ENCODE data around the gene NBL1.

NBL1 gene

DNA sequence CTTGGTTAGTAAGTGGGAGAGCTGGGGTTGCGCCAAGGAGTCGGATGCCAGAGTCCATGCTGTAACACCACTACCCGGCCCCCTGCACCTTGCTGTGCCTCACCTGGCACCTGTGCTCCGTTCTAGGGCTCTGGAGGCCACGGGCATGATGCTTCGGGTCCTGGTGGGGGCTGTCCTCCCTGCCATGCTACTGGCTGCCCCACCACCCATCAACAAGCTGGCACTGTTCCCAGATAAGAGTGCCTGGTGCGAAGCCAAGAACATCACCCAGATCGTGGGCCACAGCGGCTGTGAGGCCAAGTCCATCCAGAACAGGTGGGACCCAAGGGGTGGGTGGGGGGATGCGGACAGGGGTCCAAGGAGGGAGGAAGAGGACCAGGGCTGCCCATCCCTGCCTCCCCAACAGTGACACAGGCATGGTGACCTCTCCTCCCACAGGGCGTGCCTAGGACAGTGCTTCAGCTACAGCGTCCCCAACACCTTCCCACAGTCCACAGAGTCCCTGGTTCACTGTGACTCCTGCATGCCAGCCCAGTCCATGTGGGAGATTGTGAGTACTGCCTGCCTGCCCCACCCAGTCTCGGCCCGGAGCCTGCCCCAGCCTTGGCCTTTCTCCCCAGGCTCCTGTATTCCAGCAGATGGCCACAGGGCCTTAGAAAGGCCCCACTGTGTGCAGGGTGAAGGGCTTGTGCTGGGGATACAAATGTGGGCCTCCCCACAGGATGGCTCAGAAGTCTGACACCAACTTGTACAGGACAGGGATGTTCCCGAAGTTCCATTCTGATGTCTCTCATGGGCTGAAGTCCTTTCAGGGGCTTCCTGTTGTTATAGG is 11.0 kb downstream of the NBL1 start:
- Histone ChIP-seq H3K36me3 (ENCODE audit: control insufficient read depth in 1 of 2, insufficient read depth in 2 of 2, low read length in 2 of 2) (no peaks in the 10 kb centered on the region), H3K9ac (ENCODE audit: low read length) (no peak overlapping the region), H2AFZ (ENCODE audit: insufficient read depth, low read length, poor library complexity) (no peak overlapping the region), H3K18ac (ENCODE audit: low read length) (no peak overlapping the region), H3K4me3 (ENCODE audit: low read depth, low read length) (no peak overlapping the region), H3K79me1 (ENCODE audit: low read length) (no peaks in the 10 kb centered on the region), H3K23ac (ENCODE audit: low read length) (no peak overlapping the region), H4K8ac (ENCODE audit: low read depth, low read length) (no peak overlapping the region), H3K4me2 (ENCODE audit: low read length) (no peak overlapping the region), H3K14ac (ENCODE audit: low read length) (no peak overlapping the region), H2BK12ac (ENCODE audit: low read length) (no peak overlapping the region), H3K27ac (ENCODE audit: low read depth, low read length) (no peak overlapping the region), H4K12ac (ENCODE audit: low read depth, low read length) (no peak overlapping the region), H3K9me3 (ENCODE audit: insufficient read depth, low read depth, low read length) (no peaks in the 10 kb centered on the region), H2AK5ac (ENCODE audit: low read length) (no peak overlapping the region), H3K79me2 (ENCODE audit: control insufficient read depth, insufficient read depth, low read length, poor library complexity) (no peaks in the 10 kb centered on the region), H3K4me1 (ENCODE audit: control insufficient read depth in 1 of 2, insufficient read depth in 2 of 2, low read length in 2 of 2) (peaks cover 3 to 7% of the 10 kb centered on the region in 2 experiments), H4K91ac (ENCODE audit: low read depth, low read length) (no peak overlapping the region), H2BK5ac (ENCODE audit: low read depth, low read length, poor library complexity) (no peak overlapping the region), H3K27me3 (ENCODE audit: insufficient read depth, low read length) (no peaks in the 10 kb centered on the region), H3K4ac (ENCODE audit: low read depth, low read length) (no peak overlapping the region), H2BK120ac (ENCODE audit: insufficient read depth, low read length, poor library complexity) (no peak overlapping the region)
- WGBS (ENCODE audit: extremely low coverage, insufficient coverage, insufficient read length) = no CpG with 5 or more reads among the region's 15 CpGs
- no peak for DNase-seq

DNA sequence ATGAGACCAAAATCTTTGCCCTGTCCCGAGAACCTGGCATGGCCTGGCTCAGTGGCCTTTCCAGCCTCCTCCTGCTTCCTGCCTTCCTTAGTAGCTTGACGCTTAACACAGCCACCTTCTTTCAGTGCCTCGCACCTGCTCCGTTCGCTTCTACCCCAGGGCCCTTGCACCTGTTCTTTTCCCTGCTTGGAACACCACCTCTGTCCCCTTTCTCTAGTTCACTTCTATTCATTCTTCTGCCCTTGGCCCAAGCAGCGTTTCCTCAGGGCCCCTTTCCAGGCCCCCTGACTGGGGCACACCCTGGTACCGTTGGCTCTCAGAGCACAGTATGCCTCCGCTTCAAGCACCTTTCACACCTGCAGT is 11.6 kb downstream of the NBL1 start:
- Histone ChIP-seq H2BK120ac (ENCODE audit: insufficient read depth, low read length, poor library complexity) (no peak overlapping the region), H3K18ac (ENCODE audit: low read length) (no peak overlapping the region), H4K12ac (ENCODE audit: low read depth, low read length) (no peak overlapping the region), H2AK5ac (ENCODE audit: low read length) (no peak overlapping the region), H3K23ac (ENCODE audit: low read length) (no peak overlapping the region), H4K8ac (ENCODE audit: low read depth, low read length) (no peak overlapping the region), H3K9ac (ENCODE audit: low read length) (no peak overlapping the region), H4K91ac (ENCODE audit: low read depth, low read length) (no peak overlapping the region), H3K27me3 (ENCODE audit: insufficient read depth, low read length) (no peaks in the 10 kb centered on the region), H3K36me3 (ENCODE audit: control insufficient read depth in 1 of 2, insufficient read depth in 2 of 2, low read length in 2 of 2) (no peaks in the 10 kb centered on the region), H3K4me1 (ENCODE audit: control insufficient read depth in 1 of 2, insufficient read depth in 2 of 2, low read length in 2 of 2) (peaks cover 3 to 7% of the 10 kb centered on the region in 2 experiments), H2BK12ac (ENCODE audit: low read length) (no peak overlapping the region), H3K4me3 (ENCODE audit: low read depth, low read length) (no peak overlapping the region), H3K9me3 (ENCODE audit: insufficient read depth, low read depth, low read length) (no peaks in the 10 kb centered on the region), H3K4ac (ENCODE audit: low read depth, low read length) (no peak overlapping the region), H3K27ac (ENCODE audit: low read depth, low read length) (no peak overlapping the region), H3K14ac (ENCODE audit: low read length) (no peak overlapping the region), H2BK5ac (ENCODE audit: low read depth, low read length, poor library complexity) (no peak overlapping the region), H3K4me2 (ENCODE audit: low read length) (no peak overlapping the region), H3K79me2 (ENCODE audit: control insufficient read depth, insufficient read depth, low read length, poor library complexity) (no peaks in the 10 kb centered on the region), H3K79me1 (ENCODE audit: low read length) (no peaks in the 10 kb centered on the region), H2AFZ (ENCODE audit: insufficient read depth, low read length, poor library complexity) (no peak overlapping the region)
- no peak for DNase-seq
- WGBS (ENCODE audit: extremely low coverage, insufficient coverage, insufficient read length) = no CpG with 5 or more reads among the region's 8 CpGs

DNA sequence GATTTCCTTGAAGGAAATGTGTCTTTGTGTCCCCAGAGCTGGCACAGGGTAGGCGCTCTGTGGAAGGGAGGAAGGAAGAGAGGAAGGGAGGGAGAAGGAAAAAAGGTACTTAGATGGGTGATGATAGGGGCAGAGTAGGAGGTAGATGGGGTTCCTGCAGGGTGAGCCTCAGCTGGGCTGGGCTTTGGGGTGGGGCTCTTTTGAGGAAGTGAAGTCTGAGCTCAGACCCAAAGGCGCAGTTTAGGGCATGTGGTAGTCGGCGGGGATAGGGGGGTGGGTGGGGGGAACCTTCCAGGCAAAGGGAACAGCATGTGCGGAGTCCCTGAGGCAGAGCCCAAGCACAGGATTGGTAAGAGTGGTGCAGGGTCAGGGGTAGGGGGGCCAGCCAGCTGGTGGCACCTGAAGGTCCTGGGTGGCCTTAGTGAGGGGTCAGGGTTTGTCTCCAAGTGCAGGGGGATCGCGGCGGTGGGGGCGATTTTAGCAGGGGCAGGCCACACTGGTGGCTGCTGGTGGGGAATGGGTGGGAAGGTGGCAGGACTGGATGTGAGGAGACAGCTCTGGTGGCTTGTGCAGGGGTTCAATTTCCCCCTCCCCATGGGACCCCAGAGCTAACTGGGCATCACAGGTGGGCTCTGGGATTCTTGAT is 12.1 kb downstream of the NBL1 start:
- Histone ChIP-seq H3K4me2 (ENCODE audit: low read length) (no peak overlapping the region), H3K79me2 (ENCODE audit: control insufficient read depth, insufficient read depth, low read length, poor library complexity) (no peaks in the 10 kb centered on the region), H3K27ac (ENCODE audit: low read depth, low read length) (no peak overlapping the region), H3K27me3 (ENCODE audit: insufficient read depth, low read length) (no peaks in the 10 kb centered on the region), H3K36me3 (ENCODE audit: control insufficient read depth in 1 of 2, insufficient read depth in 2 of 2, low read length in 2 of 2) (no peaks in the 10 kb centered on the region), H3K23ac (ENCODE audit: low read length) (no peak overlapping the region), H3K79me1 (ENCODE audit: low read length) (no peaks in the 10 kb centered on the region), H3K4me3 (ENCODE audit: low read depth, low read length) (no peak overlapping the region), H2BK12ac (ENCODE audit: low read length) (no peak overlapping the region), H4K91ac (ENCODE audit: low read depth, low read length) (no peak overlapping the region), H3K9me3 (ENCODE audit: insufficient read depth, low read depth, low read length) (no peaks in the 10 kb centered on the region), H2BK120ac (ENCODE audit: insufficient read depth, low read length, poor library complexity) (no peak overlapping the region), H4K8ac (ENCODE audit: low read depth, low read length) (no peak overlapping the region), H3K4ac (ENCODE audit: low read depth, low read length) (no peak overlapping the region), H3K4me1 (ENCODE audit: control insufficient read depth in 1 of 2, insufficient read depth in 2 of 2, low read length in 2 of 2) (peaks cover 3 to 7% of the 10 kb centered on the region in 2 experiments), H2BK5ac (ENCODE audit: low read depth, low read length, poor library complexity) (no peak overlapping the region), H2AK5ac (ENCODE audit: low read length) (no peak overlapping the region), H3K9ac (ENCODE audit: low read length) (no peak overlapping the region), H3K18ac (ENCODE audit: low read length) (no peak overlapping the region), H2AFZ (ENCODE audit: insufficient read depth, low read length, poor library complexity) (no peak overlapping the region), H3K14ac (ENCODE audit: low read length) (no peak overlapping the region), H4K12ac (ENCODE audit: low read depth, low read length) (no peak overlapping the region)
- WGBS (ENCODE audit: extremely low coverage, insufficient coverage, insufficient read length) = no CpG with 5 or more reads among the region's 9 CpGs
- DNase-seq = no peak

DNA sequence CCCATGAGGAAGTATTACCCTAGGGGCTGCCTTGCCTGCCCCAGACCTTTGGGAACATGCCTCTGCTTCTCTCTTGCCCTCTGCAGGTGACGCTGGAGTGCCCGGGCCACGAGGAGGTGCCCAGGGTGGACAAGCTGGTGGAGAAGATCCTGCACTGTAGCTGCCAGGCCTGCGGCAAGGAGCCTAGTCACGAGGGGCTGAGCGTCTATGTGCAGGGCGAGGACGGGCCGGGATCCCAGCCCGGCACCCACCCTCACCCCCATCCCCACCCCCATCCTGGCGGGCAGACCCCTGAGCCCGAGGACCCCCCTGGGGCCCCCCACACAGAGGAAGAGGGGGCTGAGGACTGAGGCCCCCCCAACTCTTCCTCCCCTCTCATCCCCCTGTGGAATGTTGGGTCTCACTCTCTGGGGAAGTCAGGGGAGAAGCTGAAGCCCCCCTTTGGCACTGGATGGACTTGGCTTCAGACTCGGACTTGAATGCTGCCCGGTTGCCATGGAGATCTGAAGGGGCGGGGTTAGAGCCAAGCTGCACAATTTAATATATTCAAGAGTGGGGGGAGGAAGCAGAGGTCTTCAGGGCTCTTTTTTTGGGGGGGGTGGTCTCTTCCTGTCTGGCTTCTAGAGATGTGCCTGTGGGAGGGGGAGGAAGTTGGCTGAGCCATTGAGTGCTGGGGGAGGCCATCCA is 12.8 kb downstream of the NBL1 start:
- DNase-seq = no peak
- no peak overlapping the region for H4K91ac ChIP-seq (ENCODE audit: low read depth, low read length)
- H3K79me2 ChIP-seq (ENCODE audit: control insufficient read depth, insufficient read depth, low read length, poor library complexity) = no peaks in the 10 kb centered on the region
- WGBS (ENCODE audit: extremely low coverage, insufficient coverage, insufficient read length) = no CpG with 5 or more reads among the region's 15 CpGs
- H3K79me1 ChIP-seq (ENCODE audit: low read length) = no peaks in the 10 kb centered on the region
- no peak overlapping the region for H2BK5ac ChIP-seq (ENCODE audit: low read depth, low read length, poor library complexity)
- no peak overlapping the region for H2AK5ac ChIP-seq (ENCODE audit: low read length)
- no peak overlapping the region for H3K18ac ChIP-seq (ENCODE audit: low read length)
- no peak overlapping the region for H4K8ac ChIP-seq (ENCODE audit: low read depth, low read length)
- peaks cover 3 to 7% of the 10 kb centered on the region in 2 experiments for H3K4me1 ChIP-seq (ENCODE audit: control insufficient read depth in 1 of 2, insufficient read depth in 2 of 2, low read length in 2 of 2)
- no peak overlapping the region for H4K12ac ChIP-seq (ENCODE audit: low read depth, low read length)
- H3K14ac ChIP-seq (ENCODE audit: low read length) = no peak overlapping the region
- no peak overlapping the region for H2BK120ac ChIP-seq (ENCODE audit: insufficient read depth, low read length, poor library complexity)
- H3K4me3 ChIP-seq (ENCODE audit: low read depth, low read length) = no peak overlapping the region
- no peaks in the 10 kb centered on the region for H3K27me3 ChIP-seq (ENCODE audit: insufficient read depth, low read length)
- no peak overlapping the region for H3K9ac ChIP-seq (ENCODE audit: low read length)
- no peaks in the 10 kb centered on the region for H3K36me3 ChIP-seq (ENCODE audit: control insufficient read depth in 1 of 2, insufficient read depth in 2 of 2, low read length in 2 of 2)
- H3K4me2 ChIP-seq (ENCODE audit: low read length) = no peak overlapping the region
- H3K9me3 ChIP-seq (ENCODE audit: insufficient read depth, low read depth, low read length) = no peaks in the 10 kb centered on the region
- no peak overlapping the region for H3K23ac ChIP-seq (ENCODE audit: low read length)
- no peak overlapping the region for H2BK12ac ChIP-seq (ENCODE audit: low read length)
- no peak overlapping the region for H2AFZ ChIP-seq (ENCODE audit: insufficient read depth, low read length, poor library complexity)
- no peak overlapping the region for H3K27ac ChIP-seq (ENCODE audit: low read depth, low read length)
- no peak overlapping the region for H3K4ac ChIP-seq (ENCODE audit: low read depth, low read length)
